Left renal cortex interstitium (tissue), 4 donors: ENCODE data around the gene ANO6. TPM values are rescaled to one million over a fixed set of nuclear protein-coding genes. Genes with fewer than 3 reads are reported as not detected.
"Not testable (repeated sequence)": the region's sequence is repeated elsewhere in the genome, so short reads cannot be mapped to it uniquely, and the experiment has no call there.

Experiments
- DNase-seq, 4 donors: peaks; one replicate each; pipeline ENCODE4 v3.0.0-alpha.2; 2013; ENCODE audit warnings: low read depth in 4 of 4, low spot score in 2 of 4, missing footprints in 1 of 4
- polyA plus RNA-seq, 4 donors: library from polyadenylated mRNA; unstranded; fragments of 120-200 nt; gene quantifications; one replicate each; pipeline ENCODE4 v1.2.1, GENCODE V29; 2013; ENCODE audit not compliant: insufficient read length in 4 of 4

ANO6 gene
- polyA plus RNA-seq, 4 donors: 64.5 to 79.7 (median 68.0) TPM

DNA sequence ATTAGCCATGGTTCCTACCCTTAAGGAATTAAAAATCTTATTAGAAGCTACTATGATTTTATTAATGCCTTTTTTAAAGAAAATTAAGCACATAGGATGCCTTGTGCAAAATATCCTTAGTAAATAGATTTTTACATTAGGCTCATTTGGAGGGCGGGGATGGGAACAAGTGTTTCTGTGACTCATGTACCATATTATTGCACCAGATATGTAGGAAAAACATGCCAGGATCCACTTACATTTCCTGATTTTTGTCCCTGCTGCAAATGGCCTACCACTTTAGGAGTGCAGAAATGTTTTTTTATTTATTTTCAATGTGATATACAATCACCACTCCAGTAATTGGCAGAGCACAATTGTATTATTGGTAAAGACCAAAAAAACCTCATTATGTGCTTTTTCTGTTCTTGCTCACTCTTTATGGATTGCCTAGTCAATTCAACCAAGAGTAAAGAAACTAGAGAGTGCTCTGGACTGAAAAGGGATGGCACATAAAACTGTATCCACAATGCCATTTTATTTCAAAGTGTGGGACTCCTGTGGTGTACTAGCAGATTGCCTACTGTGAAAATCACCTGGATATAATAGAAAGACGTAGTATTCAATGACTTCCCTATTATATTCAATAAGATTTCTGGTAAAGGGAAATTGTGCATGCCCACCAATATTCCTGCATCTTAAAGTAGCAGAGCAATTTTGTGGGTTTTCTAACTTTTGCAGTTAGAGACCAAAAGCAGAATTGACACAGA is 86.9 kb downstream of the ANO6 start:
- DNase-seq: no peak

DNA sequence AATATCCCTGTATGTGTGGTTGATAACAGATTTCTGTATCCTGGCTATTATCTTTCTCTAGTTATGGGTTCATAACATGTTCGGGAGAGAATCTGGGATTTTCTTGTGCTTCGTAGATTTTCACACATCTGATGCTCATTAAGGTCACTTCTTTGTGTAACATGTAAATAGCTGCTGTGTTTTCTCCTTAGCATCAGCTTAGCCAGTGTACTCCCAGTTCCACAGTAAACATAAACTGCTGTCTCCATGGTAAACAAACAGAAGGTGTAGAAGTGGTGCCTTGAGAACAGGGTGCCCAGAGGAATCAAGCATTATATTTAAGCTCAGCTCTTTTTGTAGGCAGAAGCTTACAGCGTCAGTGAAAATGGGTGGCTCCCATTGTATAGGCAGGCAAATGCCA is 88.0 kb downstream of the ANO6 start:
- no peak for DNase-seq

DNA sequence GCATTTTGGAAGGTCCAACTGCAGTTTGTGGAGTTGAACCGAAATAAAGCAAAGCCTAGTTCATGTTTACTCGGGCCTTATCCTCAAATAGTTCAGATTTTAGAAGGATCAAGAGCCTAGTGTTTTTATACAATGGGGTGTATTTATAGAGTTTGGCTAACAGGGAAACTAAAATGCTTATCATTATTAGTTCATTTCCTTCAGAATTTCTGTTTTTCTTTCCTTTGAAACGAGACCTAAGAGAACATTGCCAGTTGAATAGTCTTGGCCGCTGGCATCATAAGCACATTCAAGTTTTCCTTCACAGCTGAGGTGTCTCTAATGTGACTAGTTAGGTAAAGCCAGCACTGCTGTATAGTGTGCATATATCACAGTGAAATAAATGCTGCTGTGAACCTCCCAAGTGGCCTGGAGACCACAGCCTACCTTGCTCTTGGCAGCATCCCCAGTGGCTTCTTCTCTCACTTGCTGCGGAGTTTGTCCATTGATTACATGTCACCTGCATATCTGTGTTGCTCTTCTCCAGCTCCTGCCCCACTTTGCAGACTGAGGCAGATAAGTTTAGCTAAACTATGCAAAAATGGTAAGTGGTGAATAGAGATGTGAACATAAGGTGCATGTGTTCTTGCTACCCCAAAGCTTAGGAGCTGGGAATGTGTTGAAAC is 88.8 kb downstream of the ANO6 start:
- DNase-seq: no peak

DNA sequence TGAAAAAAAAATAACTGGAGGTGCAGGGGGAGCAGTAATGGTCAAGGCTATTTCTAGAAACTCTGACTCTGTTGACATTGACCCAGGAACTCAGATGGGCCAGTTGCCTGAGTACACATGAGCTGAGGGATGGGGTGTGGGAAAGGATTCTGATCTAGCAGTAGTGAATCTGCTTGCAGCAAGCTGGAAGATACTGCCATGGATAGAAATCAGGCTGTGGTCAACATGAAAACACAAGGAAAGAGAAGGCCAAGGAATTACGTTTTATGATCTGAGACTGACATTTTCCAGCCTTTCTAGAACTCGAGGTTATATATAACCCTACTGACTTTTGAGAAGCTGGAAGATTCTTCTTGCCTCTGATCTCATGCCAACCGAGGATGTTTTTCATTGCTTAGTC is 90.0 kb downstream of the ANO6 start:
- peak in 2 of 4 donors; percentile 24 to 29 for DNase-seq

DNA sequence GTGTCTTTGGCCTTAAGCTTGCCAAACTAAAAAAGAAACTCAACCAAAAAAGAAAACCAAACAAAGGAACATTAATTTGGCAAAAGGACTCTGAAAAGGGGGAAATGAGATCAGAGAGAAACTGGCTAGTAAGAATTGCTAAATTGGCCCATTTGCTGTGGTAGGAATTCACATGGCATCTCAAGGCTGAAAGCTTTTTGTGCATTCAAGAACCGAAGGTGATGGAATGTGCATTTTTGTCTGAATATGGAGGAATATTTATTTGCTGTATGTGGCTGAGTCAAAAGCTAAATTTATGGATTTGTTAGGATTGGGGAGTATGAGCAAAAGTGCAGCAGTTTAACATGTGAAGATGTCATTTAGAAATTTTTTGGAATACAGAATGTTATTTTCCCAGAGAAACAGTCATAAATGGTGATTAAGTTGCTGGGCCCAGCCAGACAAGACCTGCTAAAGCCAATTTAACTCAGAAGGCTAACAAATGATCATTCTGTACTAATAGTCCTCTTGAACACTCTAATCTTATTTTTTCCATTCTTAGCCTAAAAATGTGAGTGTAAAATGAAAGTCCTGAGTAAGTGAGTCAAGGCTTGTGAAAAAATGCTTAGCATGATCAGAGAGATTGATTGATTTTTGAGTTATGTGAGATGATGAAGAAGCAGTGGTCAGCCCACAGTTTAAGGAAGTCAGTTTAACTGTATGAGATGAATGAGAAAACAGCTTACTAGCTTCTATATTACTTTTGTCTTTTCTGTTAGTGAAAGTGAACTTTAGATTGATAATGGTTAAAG is 94.1 kb downstream of the ANO6 start:
- DNase-seq: no peak

DNA sequence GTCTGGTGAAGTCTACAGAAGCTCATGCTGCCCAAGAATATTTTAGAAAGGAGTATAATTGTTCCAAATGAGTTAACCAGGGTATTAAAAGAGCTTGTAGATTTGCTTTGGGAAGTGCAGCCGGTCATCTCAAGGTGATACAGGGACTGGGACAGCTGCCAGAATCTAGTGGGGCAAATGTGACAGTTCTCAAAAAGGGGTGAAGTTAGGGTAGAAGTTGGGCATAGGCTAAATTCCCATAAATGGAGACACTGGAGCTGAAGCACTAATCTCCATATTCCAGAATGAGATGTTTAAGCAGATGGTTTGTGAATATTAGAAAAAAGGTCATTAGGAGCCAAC is 94.7 kb downstream of the ANO6 start:
- no peak for DNase-seq

DNA sequence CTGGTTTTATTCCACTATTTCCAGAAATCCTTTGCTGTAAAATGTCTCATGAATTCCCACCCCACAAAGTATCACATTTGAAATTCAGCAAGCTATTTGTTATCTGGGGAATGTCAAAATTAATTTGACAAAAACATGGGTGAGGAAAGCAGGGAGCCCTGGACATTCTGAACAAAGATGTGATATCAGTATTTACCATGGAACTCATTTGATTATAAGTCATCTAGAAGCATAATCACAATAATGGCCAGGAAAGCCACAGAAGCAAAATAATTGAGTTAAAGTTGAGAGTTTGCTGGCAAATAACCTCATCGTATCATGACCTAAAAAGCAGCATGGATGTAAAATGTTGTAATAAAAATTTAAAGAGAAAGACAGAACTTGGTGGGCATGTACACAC is 96.1 kb downstream of the ANO6 start:
- no peak for DNase-seq

DNA sequence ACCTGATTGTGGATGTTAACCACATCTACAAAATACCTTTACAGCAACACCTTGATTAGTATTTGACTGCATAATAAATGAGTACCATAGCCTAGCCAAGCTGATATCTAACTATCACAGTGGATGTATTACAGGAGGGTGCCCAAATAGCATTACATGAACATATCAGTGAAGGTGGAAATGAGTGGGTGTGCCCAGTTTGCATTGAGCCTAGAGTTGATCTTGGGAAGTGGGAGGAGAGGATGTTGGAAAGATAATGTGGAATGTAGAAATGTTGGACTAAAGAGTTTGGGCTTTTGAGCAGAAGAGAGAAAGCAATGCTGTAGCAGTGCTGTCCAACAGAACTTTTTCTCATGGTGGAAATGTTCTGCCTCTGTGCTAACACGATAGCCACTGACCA is 98.9 kb downstream of the ANO6 start:
- DNase-seq: no peak

DNA sequence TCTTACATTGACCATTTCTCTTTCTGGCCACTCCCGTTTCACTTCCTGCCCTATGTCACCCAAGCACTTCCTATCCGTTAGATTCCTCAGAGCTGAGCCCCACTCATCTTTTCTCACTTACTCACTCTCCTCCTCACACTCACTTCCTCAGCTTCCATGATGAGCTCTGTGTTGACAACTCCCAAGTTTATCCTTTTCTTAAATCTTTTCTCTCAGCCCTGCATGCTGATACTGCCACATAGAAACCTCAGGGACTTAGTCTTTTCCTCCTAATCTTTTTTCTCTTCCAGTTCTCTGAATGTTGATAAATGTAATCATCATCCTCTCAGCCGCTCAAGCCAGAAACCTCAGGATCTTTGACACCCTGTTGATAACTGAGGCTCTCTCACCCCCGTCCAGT is 99.6 kb downstream of the ANO6 start:
- DNase-seq: no peak

DNA sequence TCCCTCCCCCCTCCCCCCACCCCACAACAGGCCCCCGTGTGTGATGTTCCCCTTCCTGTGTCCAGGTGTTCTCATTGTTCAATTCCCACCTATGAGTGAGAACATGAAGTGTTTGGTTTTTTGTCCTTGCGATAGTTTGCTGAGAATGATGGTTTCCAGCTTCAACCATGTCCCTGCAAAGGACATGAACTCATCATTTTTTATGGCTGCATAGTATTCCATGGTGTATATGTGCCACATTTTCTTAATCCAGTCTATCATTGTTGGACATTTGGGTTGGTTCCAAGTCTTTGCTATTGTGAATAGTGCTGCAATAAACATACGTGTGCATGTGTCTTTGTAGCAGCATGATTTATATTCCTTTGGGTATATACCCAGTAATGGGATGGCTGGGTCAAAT is 101.4 kb downstream of the ANO6 start:
- DNase-seq: not testable (repeated sequence)

DNA sequence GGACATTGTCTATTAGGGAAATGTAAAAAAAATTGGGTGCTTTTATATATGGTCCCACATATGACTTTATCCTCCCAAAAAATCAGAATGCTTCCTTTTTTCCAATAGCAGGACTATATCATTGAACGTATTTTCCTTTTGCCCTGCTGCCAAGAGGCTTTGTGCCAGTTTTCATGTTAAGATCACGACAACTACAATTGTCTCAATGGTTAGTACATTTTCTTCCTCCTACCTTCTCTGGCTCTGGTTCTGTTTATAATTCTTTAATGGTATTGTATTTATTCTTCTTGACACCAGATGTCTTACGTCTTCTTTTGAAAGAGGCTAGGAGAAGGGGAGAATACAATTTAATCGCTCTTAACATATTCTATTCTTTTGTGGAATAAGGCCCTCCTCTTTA is 106.9 kb downstream of the ANO6 start:
- no peak for DNase-seq

DNA sequence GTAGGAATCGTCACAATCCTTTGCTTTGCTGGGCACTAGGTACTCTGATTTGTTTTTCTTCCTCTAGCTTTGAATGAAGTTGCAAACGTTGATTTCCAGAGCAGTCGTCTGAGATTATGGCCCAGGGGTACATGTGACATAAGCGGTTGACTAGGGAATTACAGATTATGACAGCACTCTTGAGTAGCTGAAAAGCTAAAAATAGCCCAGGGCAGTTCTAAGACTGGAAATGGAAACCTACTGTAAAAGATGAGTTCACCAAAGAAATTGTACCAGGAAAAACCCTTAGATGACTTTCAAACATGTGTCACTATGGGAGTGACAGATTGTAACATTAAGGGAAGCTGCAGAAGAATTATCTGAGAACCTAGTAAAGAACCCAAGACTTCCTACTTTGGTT is 108.5 kb downstream of the ANO6 start:
- no peak for DNase-seq

DNA sequence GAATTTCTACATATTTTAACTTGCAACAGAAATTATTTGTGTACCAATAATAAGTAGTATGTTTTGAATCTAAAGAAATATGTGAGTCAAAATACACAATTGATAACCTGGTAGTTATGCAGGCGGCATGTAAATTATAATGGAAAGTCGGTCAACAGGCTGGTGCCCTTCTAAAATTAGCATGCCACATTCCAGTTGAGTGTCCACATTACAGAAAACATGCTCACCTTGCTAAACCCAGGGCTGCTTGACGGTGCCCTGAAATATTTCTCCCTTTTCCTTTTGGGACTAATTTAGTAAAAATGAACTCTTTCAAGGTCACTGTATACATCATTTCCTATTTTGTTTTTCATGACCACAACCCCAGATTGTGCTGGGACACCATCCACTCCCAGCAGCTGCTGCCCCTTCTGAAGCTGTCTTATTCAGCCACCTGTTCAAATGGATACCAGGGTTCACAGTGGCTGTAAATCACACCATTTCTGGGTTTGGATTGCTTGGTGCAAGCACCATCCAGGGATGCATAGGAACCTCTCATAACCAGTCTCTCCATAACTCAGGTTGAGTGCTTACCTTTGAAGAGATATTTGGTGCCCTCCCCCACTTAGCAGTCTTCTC is 110.6 kb downstream of the ANO6 start:
- DNase-seq: no peak

DNA sequence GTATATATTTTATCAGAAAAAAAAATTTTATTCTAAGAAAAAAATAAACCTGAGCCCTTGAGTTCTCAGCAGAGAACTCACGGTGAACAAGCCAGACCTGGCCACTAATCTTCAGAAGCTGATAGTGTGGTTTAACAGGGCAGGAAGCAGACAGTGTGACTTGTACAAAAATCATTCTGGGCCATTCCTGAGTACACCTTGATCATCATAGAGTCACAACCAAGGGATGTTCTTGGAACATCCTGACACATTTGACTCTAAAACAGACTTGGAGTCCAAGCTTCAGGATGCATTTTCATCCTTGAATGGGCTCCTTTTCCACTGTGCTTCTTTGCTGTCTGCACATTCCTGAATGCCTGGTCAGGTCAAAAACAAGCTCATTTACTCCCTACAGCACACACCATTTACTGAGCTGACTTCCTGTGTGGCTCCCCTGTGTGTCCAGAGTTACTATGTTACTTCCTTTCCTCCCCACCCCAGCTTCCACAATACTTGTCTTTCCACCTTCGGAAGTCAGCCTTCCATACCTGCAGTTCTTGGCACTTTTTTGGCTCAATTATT is 112.0 kb downstream of the ANO6 start:
- no peak for DNase-seq

DNA sequence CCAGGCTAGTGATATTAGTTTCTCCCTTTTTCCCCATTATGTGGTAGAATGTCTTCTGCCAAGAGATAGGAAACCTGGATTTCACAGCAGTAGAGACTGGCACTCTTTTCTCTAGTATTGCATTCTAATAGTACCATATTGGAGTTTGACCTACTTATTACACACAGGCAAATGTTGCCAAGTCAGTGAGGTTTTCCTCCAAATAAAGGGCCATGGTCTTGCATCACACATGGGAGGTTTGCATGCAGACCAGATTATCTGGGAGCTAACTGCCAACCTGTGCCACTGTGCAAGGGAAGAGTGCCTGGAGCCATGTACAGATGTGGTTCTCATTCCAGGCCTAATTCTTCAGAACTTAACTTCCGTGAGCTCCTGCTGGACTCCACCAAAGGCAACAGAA is 113.3 kb downstream of the ANO6 start:
- DNase-seq: no peak

DNA sequence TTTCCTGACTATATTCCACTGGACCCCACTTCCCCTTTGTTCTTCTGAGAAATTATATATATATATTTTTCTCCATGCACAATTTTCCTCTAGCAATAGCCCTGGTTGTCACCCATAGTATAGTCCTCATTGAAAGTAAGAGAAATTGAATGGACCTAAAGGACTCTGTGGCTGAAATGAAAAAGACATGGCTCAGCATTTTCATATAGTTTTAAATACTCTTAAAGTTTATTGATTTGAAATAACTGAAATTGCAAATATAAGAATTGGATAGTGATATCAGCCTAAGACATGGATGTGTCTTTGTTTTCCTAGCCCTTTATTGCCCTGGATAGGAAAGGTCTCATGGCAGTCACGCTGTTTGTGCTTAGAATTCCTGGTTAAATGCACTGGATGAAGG is 113.8 kb downstream of the ANO6 start:
- no peak for DNase-seq

DNA sequence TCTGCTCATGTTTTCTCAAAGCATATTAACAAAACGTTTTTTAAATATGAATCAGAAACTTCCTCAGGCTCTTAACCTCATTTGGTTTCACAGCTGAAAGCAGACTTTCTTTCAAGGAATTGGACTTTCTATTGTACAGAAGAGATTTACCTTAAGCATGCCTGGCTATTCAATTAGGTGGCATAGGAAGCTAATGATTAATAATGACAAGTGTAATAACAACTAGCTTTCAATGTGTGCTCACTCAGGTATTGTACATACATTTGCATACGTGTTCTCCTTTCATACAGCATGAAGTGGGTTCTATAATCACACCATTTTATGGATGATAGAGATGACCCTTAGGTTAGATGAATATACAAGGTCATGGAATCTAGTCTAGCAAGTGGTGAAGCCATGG is 115.7 kb downstream of the ANO6 start:
- no peak for DNase-seq

DNA sequence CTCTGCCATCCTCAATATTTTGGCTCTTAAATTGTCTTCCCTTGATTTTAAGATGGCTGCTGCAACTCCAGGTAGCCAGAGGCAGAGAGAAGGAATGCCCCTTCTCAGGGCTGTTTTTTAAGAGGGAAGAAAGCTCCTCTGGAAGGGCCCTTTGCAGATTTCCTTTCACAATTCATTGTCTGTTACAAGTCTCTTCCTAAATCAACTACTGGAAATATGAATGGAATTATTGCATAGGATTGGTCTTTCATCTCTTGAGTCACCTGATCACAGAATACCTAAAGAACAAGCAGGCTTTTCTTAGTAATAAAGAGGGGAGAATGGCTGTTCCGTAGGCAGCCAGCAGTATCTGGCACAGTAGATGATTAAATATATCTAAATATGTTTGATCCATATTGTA is 118.5 kb downstream of the ANO6 start:
- no peak for DNase-seq

DNA sequence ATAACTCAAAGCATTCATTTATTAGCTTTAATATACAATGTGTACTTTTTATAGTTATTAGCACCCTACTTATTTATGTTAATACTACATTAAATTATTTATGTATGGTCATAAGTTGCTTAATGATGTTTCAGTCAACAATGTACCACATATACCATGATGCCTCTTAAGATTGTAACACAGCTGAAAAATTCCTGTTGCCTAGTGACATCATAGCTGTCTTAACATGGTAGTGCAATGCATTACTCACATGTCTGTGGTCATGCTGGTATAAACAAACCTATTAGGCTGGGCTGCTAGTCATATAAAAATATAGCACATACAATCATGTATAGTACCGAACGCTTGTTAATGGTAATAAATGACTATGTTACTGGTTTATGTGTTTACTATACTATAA is 120.4 kb downstream of the ANO6 start:
- DNase-seq: no peak

DNA sequence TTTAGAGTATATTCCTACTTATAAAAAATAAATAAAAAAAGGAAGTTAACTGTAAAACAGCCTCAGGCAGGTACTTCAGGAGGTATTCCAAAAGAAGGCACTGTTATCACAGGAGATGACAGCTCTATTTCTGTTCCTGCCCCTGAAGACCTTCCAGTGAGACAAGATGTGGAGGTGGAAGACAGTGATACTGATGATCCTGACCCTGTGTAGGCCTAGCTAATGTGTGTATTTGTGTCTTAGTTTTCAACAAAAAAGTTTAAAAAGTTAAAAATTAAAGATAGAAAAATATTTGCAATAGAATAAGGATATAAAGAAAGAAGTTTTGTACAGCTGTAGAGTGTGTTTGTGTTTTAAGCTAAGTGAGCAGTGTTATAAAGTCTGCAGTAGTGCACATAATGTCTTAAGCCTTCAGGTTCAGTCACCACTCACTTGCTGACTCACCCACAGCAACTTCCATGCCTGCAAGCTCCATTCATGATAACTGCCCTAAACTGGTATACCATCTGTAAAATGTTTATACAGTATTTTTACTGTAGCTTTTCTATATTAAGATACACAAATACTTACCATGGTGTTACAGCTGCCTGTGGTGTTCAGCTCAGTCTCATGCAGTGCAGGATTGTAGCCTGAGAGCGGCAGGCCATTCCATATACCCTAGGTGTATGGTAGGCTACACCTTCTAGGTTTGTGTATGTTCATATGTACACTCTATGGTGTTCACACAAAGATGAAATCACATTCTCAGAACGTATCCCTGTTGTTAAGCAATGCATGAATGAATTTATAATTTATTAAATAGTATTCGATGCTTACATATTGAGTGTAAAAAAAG is 121.1 kb downstream of the ANO6 start:
- DNase-seq: no peak
